ENCODE results near the gene AXIN1.
A peak's percentile ranks its signal among the peaks of the same experiment; 100 is the strongest.
"Not testable (repeated sequence)": the region's sequence is repeated elsewhere in the genome, so short reads cannot be mapped to it uniquely, and the experiment has no call there.

Gene AXIN1, protein sequence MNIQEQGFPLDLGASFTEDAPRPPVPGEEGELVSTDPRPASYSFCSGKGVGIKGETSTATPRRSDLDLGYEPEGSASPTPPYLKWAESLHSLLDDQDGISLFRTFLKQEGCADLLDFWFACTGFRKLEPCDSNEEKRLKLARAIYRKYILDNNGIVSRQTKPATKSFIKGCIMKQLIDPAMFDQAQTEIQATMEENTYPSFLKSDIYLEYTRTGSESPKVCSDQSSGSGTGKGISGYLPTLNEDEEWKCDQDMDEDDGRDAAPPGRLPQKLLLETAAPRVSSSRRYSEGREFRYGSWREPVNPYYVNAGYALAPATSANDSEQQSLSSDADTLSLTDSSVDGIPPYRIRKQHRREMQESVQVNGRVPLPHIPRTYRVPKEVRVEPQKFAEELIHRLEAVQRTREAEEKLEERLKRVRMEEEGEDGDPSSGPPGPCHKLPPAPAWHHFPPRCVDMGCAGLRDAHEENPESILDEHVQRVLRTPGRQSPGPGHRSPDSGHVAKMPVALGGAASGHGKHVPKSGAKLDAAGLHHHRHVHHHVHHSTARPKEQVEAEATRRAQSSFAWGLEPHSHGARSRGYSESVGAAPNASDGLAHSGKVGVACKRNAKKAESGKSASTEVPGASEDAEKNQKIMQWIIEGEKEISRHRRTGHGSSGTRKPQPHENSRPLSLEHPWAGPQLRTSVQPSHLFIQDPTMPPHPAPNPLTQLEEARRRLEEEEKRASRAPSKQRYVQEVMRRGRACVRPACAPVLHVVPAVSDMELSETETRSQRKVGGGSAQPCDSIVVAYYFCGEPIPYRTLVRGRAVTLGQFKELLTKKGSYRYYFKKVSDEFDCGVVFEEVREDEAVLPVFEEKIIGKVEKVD

DNA sequence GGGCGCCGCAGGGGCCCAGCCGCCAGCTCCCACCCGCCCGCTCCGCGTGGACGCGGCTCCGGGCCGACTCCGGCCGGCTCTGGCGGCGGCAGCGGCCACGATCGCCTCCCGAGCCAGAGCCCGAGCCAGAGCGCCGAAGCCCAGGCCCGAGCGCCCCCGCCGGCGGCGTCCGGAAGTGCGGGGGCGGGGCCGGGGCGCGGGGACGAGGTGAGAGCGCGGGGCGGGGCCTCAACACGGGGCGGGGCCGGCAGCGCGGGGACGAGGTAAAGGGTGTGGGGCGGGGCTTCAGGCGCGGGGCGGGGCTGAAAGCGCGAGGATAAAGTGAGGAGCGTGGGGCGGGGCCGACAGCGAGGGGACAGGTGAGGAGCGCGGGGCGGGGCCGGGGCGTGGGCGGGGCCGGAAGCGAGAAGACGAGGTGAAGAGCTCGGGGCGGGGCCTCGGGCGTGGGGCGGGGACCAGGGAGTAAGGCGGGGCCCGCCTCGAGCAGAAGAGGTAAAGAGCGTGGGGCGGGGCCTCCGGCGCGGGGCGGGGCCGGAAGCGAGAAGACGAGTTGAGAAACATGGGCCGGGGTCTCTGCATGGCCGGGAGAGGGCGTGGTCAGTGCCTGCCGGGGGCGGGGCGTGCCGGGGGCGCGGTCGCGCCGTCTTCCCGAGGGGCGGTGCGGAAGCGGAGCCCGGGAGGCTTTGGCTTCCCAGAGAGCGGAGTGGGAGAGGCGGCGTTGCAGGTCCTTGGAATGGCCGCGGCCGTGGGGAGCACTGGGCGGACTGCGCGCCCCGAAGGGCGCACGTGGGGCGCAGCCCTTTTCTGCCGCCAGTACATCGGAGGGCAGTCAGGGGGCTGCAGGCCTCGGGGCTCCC lies at the start of gene AXIN1:
TSS of gene AXIN1 (minus strand) at position 177 of the 857 bp plus-strand sequence. CDS start 5,698 bp downstream, outside the sequence.
- DNase-seq (ENCODE audit: insufficient read length, low spot score) (peak; percentile 90), FAIRE-seq (peak; percentile 78)

DNA sequence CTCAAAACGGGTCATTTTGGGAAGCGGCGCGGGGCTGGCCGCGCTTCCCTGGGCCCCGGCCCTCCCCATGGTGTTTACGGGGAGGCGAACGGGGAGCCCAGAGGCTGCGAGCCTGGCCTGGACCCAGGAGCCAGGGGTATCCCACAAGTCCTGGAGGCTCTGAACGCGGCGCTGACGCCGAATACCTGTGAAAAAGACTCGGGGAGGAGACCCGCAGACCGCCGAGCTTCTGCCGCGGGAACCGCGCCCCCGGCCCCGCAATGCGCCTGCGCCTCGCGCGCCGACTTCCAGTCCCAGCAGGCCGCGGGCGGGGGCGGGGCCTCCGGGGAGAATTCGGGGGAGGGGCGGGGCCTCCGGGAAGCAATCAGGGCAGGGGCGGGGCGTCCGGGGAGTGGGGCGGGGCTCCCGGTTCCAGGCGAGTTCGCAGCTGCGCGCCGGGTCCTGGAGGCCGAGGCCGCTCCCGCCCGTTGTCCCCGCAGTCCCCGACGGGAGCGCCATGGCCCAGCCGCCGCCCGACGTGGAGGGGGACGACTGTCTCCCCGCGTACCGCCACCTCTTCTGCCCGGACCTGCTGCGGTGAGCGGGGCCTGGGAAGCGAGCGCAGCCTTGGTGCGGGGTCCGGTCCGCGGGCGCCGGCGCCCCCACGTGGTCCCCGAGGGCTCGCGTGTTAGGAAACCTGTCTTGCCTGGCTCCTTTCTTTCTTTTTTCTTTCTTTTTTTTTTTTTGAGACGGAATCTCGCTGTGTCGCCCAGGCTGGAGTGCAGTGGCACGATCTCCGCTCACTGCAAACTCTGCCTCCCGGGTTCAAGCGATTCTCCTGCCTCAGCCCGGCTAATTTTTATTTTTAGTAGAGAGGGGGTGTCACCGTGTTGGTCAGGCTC lies 49.2 kb upstream of the AXIN1 start, which contains the start of gene DECR2:
TSS of gene DECR2 (plus strand) at position 418 of the 881 bp plus-strand sequence. CDS start at position 497, 79 bp downstream.
- DNase-seq (ENCODE audit: insufficient read length, low spot score): peak; percentile 96
- FAIRE-seq: no peak

DNA sequence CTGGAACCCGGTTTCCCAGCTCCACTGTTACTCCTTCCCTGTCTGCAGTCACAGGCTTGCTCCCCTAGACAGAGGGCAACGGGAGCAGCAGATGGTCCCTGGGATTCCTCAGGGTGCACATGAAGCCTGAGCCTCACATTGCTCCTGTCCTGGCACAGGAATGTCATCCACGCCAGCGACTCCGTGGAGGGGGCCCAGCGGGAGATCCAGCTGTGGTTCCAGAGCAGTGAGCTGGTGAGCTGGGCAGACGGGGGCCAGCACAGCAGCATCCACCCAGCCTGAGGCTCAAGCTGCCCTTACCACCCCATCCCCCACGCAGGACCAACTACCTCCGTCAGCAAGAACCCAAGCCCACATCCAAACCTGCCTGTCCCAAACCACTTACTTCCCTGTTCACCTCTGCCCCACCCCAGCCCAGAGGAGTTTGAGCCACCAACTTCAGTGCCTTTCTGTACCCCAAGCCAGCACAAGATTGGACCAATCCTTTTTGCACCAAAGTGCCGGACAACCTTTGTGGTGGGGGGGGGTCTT lies 47.6 kb upstream of the AXIN1 start:
- FAIRE-seq (no peak), DNase-seq (ENCODE audit: insufficient read length, low spot score) (no peak)

DNA sequence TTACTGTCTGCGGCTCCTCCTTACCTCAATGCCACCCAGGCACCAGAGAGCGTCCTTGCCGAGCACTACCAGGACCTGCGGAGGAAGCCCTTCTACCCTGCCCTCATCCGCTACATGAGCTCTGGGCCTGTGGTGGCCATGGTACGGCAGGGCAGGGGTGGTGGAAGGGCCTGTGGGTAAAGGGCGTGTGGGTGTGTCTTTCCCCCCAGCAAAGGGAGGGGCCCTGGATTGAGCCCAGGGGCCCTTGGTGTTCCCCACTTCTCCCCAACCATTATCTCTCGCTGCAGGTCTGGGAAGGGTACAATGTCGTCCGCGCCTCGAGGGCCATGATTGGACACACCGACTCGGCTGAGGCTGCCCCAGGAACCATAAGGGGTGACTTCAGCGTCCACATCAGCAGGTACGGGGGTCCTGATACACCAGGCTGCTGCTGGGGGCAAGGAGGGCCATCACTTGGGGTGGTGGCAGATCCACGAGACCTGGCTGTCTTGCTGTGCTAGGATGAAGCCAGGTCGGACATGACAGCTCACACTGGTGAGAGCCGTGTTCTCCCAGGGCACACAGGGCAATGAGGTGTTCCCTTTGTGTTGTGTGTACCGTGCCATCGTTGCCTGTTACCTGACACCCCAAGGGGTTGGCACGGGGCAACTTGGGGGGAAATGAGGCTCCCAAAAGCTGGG lies 47.0 kb upstream of the AXIN1 start:
- FAIRE-seq (no peak), DNase-seq (ENCODE audit: insufficient read length, low spot score) (no peak)

GRCh38 chr16:398561-399339 lies 46.2 kb upstream of the AXIN1 start:
- FAIRE-seq (no peak), DNase-seq (ENCODE audit: insufficient read length, low spot score) (no peak)

GRCh38 chr16:397736-398332 lies 45.3 kb upstream of the AXIN1 start:
- FAIRE-seq (no peak), DNase-seq (ENCODE audit: insufficient read length, low spot score) (no peak)

DNA sequence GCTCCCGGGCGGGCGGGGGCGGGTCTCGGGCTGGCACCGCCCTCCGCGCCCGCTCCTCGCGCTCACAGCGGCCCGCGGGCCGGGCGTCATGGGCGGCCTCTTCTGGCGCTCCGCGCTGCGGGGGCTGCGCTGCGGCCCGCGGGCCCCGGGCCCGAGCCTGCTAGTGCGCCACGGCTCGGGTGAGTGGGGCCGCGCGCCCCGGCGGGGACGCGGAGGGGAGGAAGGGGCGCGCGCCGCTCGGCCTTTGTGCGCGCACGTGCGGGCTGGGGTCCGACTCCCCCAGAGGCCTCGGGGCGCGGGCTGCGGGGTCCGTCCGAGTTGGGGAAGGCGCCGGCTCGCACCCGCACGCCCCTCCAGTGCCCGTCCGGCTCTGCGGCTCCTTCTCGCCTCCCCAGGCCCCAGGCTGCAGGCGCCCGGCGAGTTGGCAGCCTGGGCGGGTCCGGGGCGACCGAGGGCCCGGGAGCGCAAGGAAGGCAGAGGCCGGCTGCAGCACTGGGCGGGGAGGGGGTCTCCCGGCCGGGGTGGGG lies 44.7 kb upstream of the AXIN1 start, which contains the start of gene NME4:
TSS of gene NME4 (plus strand) at position 65 of the 527 bp plus-strand sequence. CDS start at position 89, 24 bp downstream.
- FAIRE-seq (no peak), DNase-seq (ENCODE audit: insufficient read length, low spot score) (peak; percentile 54)

DNA sequence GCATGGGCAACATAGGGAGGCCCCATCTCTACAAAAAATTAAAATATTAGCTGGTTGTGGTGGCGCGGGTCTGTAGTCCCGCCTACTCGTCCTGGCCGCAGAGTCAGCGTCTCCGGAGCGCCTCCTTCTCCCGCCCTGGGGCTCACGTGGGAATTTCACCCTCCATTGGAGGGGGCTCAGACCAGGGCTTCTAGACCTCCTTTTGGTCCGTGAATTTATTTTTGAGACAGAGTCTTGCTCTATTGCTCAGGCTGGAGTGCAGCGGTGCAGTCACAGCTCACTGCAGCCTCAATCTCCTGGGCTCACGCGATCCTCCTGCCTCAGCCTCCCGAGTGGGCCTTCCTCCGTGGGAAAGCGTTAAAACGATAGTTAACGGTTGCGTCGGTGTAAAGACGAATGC lies 44.1 kb upstream of the AXIN1 start:
- peak; percentile 66 for DNase-seq (ENCODE audit: insufficient read length, low spot score)
- FAIRE-seq: peak; percentile 55

DNA sequence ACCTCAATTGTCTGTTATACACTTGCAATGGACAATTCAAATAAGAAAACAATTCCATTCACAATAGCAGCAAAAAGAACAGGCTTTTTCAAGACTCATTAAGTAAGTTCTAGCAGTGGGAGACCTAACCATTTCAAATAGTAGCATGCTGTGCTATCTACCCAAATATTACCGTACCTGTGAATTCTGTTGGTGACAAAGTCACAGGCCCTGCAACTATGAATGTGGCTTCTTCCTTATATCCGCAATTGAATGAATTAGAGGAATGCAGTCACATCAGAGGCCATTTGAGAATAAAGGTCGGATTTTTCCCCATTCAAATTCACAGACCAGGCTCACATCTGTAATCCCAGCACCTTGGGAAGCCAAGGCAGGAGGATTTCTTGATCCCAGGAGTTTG lies 43.7 kb upstream of the AXIN1 start:
- FAIRE-seq (no peak), DNase-seq (ENCODE audit: insufficient read length, low spot score) (no peak)

DNA sequence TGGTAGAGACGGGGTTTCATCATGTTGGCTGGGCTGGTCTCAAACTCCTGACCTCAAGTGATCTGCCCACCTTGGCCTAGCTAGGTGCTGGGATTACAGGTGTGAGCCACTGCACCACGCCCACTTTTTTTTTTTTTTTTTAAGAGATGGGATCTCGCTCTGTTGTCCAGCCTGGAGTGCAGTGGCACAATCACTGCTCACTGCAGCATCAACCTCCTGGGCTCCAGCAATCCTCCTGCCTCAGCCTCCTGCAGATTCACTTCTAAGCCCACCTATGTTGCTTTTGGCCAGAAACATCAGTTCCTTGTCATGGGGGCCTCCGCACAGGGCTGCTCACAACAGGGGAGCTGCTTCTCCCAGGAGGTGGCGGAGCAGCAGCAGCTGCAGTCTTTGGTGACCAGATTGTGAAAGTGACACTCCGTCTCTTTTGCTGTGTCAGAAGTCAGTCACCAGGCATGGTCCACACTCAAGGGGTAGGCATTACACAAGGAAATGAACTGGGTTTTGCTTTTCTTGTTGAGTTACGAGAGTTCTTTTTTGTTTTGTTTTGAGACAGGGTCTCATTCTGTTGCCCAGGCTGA lies 40.0 kb upstream of the AXIN1 start:
- FAIRE-seq: peak; percentile 39
- no peak for DNase-seq (ENCODE audit: insufficient read length, low spot score)

DNA sequence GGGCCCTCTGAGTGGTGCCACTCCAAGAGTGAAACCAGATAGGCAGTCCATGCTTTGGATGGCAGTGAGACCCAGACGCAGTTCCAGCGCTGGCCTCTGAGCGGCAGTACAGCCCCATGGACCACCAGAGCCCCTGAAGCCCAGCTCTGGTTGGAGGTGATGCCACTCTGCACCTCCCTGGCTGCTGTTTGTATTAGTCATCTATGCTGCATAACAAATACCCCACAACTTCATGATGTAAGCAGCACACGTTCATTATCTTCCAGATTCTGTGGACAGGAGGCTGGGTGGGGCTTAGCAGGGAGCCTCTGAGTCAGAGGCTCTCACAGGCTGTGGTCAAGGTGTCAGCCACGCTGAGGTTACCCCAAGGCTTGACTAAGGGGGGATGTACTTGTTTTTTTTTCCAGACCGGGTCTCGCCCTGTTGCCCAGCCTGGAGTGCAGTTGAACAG lies 39.4 kb upstream of the AXIN1 start:
- no peak for FAIRE-seq
- no peak for DNase-seq (ENCODE audit: insufficient read length, low spot score)

DNA sequence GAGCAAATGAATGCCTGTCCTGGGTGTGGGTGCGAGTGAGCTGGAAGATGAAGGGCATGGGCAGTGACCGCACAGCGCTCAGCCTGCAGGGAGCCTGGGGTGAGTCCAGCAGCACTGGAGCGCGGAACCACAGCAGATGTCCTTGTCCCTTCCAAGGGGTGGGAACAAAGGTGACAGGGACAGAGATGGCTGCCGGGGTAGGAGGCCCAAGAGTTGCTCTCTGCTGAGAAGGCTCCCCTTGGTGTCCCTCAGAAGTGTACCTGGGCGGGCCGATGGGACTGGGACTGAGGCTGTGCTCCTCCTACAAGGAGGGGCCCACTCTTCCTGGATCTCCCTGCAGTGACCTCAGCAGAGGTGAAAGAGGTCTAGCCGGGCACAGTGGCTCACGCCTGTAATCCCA lies 36.8 kb upstream of the AXIN1 start:
- DNase-seq (ENCODE audit: insufficient read length, low spot score) (no peak), FAIRE-seq (no peak)

GRCh38 chr16:387761-388666 lies 35.5 kb upstream of the AXIN1 start:
- not testable (repeated sequence) for DNase-seq (ENCODE audit: insufficient read length, low spot score)

DNA sequence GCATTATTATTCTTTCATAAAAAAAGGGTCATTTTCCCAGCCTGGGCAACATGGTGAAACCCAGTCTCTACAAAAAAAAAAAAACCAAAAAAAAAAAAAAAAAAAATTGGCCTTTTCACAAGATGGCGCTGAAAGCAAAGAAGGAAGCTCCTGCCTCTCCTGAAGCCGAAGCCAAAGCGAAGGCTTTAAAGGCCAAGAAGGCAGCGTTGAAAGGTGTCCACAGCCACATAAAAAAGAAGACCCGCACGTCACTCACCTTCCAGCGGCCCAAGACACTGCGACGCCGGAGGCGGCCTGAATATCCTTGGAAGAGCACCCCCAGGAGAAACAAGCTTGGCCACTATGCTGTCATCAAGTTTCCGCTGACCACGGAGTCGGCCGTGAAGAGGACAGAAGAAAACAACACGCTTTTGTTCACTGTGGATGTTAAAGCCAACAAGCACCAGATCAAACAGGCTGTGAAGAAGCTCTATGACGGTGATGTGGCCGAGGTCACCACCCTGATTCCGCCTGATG lies 34.2 kb upstream of the AXIN1 start:
- no peak for DNase-seq (ENCODE audit: insufficient read length, low spot score)
- FAIRE-seq: no peak

More at GRCh38 chr16:387761-388666, 35.5 kb upstream of the AXIN1 start:
- not testable (repeated sequence) for FAIRE-seq

- FAIRE-seq (peak; percentile 89), DNase-seq (ENCODE audit: insufficient read length, low spot score) (no peak)
Measured at GRCh38 chr16:383326-384051, 31.0 kb upstream of the AXIN1 start.
